Ramos (cell line): Measurements from ENCODE around the gene SLC38A2.

Source experiments
- in situ Hi-C: fragments of 300-500 bp; cut with MboI; formaldehyde crosslinking; loops from one replicate; pipeline ENCODE4 v1.14.3; 2022; ENCODE audit warnings: low sequenced_read_pairs; ENCODE audit not compliant: unreplicated experiment

Gene SLC38A2

GRCh38 chr12:46342562-46343033 is 30.0 kb downstream of the SLC38A2 start:
- in situ Hi-C loops, result loop anchor here (25.0 kb wide), 1 partner anchor 670 kb away; no protein-coding TSS in a partner anchor

GRCh38 chr12:46339051-46339450 is 33.5 kb downstream of the SLC38A2 start:
- in situ Hi-C loops, result loop anchor here (25.0 kb wide), 1 partner anchor 673 kb away; no protein-coding TSS in a partner anchor

- in situ Hi-C loops, result loop anchor here (25.0 kb wide), 1 partner anchor 680 kb away; no protein-coding TSS in a partner anchor
Observed at GRCh38 chr12:46332260-46332659, 40.3 kb downstream of the SLC38A2 start.

- in situ Hi-C loops, result loop anchor here (25.0 kb wide), 1 partner anchor 687 kb away; no protein-coding TSS in a partner anchor
Observed at GRCh38 chr12:46325075-46325474, 47.5 kb downstream of the SLC38A2 start.

GRCh38 chr12:46320731-46321130 is 51.8 kb downstream of the SLC38A2 start:
- in situ Hi-C loops, result no loop called here

- in situ Hi-C loops, result no loop called here
Observed at GRCh38 chr12:46318037-46318436, 54.5 kb downstream of the SLC38A2 start.
